Dermis lymphatic vessel endothelial cell (primary cell): Measurements from ENCODE around the gene CDH10. TPM values are rescaled to one million over a fixed set of nuclear protein-coding genes. Genes with fewer than 3 reads are reported as not detected.

Source experiments
- total RNA-seq: library from RNA; depleted of rRNA; stranded (reverse); fragments of >200 nt; gene quantifications from 2 replicates; pipeline ENCODE4 v1.2.1, GENCODE V29; 2014

Gene CDH10
- total RNA-seq, result under 0.01 TPM in 1 of 2 replicates, not detected in the other

DNA sequence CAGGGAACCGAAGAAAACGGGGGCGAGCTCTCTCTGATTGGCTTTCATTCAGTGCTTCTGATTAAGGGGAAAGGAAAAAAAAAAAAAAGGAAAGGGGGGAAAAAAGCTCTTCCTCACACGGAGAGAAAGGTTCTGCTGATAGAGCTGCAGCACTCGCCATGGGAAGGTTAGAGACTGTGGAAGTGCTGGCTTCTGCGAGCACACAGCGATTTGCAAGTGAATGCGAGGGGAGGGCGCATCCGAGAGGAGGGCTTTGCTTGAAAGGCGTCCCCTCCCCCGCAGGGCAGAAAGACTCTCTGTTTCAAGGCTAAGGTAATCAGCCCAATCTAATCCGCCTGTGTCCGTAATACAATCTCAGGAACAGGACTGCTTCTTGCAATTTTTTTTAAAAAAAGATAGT lies at the start of gene CDH10:
Gene CDH10, minus strand, starts transcription at position 218 of the 400 bp plus-strand sequence. CDS start 51,488 bp downstream, outside the sequence.

